Keratinocyte (primary cell): ENCODE results near the gene RETREG2. TPM values are rescaled to one million over a fixed set of nuclear protein-coding genes. Genes with fewer than 3 reads are reported as not detected.

Experiments
- DNase-seq: peaks from one replicate; pipeline ENCODE4 v3.0.0-alpha.2; 2011; ENCODE audit warnings: low read depth, missing footprints, low spot score
- FAIRE-seq: peaks from 2 replicates; lab custom pipeline; 2011; peaks lifted over from hg19 to GRCh38; lab: Jason Lieb, UNC
- H2AFZ ChIP-seq: 2 replicates; pipeline ENCODE4 v1.6.0; 2012; ENCODE audit warnings: low read length, control low read depth, inconsistent platforms; ENCODE audit not compliant: control insufficient read depth
- H3K27ac ChIP-seq: 2 replicates; pipeline ENCODE4 v1.5.1; 2011; ENCODE audit warnings: low read length; ENCODE audit not compliant: control insufficient read depth, insufficient read depth
- H3K27me3 ChIP-seq: 3 replicates; pipeline ENCODE4 v1.6.0; 2011; ENCODE audit warnings: low read length; ENCODE audit not compliant: control insufficient read depth, insufficient read depth; ENCODE audit errors: extremely low read depth
- H3K36me3 ChIP-seq, 2 experiments: 2 replicates in 1 of 2; 3 replicates in 1 of 2; pipeline ENCODE4 v1.5.1; 2011; ENCODE audit warnings: low read length in 2 of 2, mild to moderate bottlenecking in 1 of 2; ENCODE audit not compliant: control insufficient read depth in 2 of 2, insufficient read depth in 2 of 2; ENCODE audit errors: extremely low read depth in 1 of 2
- H3K4me1 ChIP-seq: 3 replicates; pipeline ENCODE4 v1.5.1; 2011; ENCODE audit warnings: low read length; ENCODE audit not compliant: control insufficient read depth, insufficient read depth; ENCODE audit errors: extremely low read depth
- H3K4me2 ChIP-seq: 3 replicates; pipeline ENCODE4 v1.6.0; 2011; ENCODE audit warnings: low read depth, low read length; ENCODE audit not compliant: control insufficient read depth, insufficient read depth; ENCODE audit errors: extremely low read depth
- H3K4me3 ChIP-seq, 3 experiments: fragments of 200-600 bp in 1 of 3; sonication (generic) in 1 of 3; 2 replicates in 2 of 3; 3 replicates in 1 of 3; pipeline ENCODE4 v1.5.1; 2011 to 2016; ENCODE audit warnings: low read length in 3 of 3, mild to moderate bottlenecking in 3 of 3, control low read depth in 2 of 3, inconsistent platforms in 1 of 3, low read depth in 1 of 3, mixed read lengths in 1 of 3, mixed run types in 1 of 3, moderate library complexity in 1 of 3; ENCODE audit not compliant: control insufficient read depth in 2 of 3, insufficient read depth in 2 of 3; ENCODE audit errors: extremely low read depth in 1 of 3
- H3K79me2 ChIP-seq: 2 replicates; pipeline ENCODE4 v1.6.0; 2012; ENCODE audit warnings: low read length; ENCODE audit not compliant: control insufficient read depth, insufficient read depth
- H3K9ac ChIP-seq: 3 replicates; pipeline ENCODE4 v1.6.0; 2011; ENCODE audit warnings: low read length; ENCODE audit not compliant: control insufficient read depth, insufficient read depth; ENCODE audit errors: extremely low read depth
- H3K9me1 ChIP-seq: 3 replicates; pipeline ENCODE4 v1.6.0; 2011; ENCODE audit warnings: low read length; ENCODE audit not compliant: control insufficient read depth, insufficient read depth; ENCODE audit errors: extremely low read depth
- H3K9me3 ChIP-seq: 2 replicates; pipeline ENCODE4 v1.5.1; 2012; ENCODE audit warnings: low read depth, low read length; ENCODE audit not compliant: control insufficient read depth
- H4K20me1 ChIP-seq: 3 replicates; pipeline ENCODE4 v1.6.0; 2011; ENCODE audit warnings: low read length; ENCODE audit not compliant: control insufficient read depth, insufficient read depth; ENCODE audit errors: extremely low read depth
- EZH2 ChIP-seq: IDR thresholded peaks from one replicate; pipeline ENCODE4 v1.6.1; 2012; ENCODE audit warnings: inconsistent platforms, mild to moderate bottlenecking, low read length, moderate library complexity
- dilution Hi-C: fragments of 300-500 bp; cut with MboI; formaldehyde crosslinking; loops from one replicate; pipeline ENCODE4 v1.7.0; 2020; ENCODE audit warnings: low sequenced_read_pairs; ENCODE audit not compliant: extremely low pct_ligation_motif_present
- polyA plus RNA-seq, 5 experiments: library from polyadenylated mRNA; depleted of rRNA in 3 of 5; stranded (reverse) in 3 of 5; stranded (forward) in 1 of 5; unstranded in 1 of 5; fragments of >200 nt; gene quantifications; 1 replicate in 1 of 5; 2 replicates in 3 of 5; 3 replicates in 1 of 5; pipeline versions ENCODE4 v1.2.1 to v1.2.3, GENCODE V29; 2011 to 2012; ENCODE audit warnings: missing spikeins in 2 of 5, low read depth in 1 of 5, low replicate concordance in 1 of 5
- TF ChIP-seq, protein P1 (sequence below), 3 experiments: IDR thresholded peaks in 1 of 3; conservative IDR thresholded peaks in 1 of 3; optimal IDR thresholded peaks in 1 of 3; 2 replicates in 2 of 3; 3 replicates in 1 of 3; pipeline versions ENCODE3 to v1.5.1; 2011; ENCODE audit warnings: low read length in 3 of 3, mild to moderate bottlenecking in 3 of 3, moderate library complexity in 2 of 3, control low read depth in 1 of 3, inconsistent platforms in 1 of 3; ENCODE audit not compliant: insufficient read depth in 2 of 3; ENCODE audit errors: extremely low read depth in 1 of 3

RETREG2 gene
- polyA plus RNA-seq, 1 donor (not counting 4 experiments of a cell fraction or from before 2014, with no cell fraction given) = 45.8 TPM

DNA sequence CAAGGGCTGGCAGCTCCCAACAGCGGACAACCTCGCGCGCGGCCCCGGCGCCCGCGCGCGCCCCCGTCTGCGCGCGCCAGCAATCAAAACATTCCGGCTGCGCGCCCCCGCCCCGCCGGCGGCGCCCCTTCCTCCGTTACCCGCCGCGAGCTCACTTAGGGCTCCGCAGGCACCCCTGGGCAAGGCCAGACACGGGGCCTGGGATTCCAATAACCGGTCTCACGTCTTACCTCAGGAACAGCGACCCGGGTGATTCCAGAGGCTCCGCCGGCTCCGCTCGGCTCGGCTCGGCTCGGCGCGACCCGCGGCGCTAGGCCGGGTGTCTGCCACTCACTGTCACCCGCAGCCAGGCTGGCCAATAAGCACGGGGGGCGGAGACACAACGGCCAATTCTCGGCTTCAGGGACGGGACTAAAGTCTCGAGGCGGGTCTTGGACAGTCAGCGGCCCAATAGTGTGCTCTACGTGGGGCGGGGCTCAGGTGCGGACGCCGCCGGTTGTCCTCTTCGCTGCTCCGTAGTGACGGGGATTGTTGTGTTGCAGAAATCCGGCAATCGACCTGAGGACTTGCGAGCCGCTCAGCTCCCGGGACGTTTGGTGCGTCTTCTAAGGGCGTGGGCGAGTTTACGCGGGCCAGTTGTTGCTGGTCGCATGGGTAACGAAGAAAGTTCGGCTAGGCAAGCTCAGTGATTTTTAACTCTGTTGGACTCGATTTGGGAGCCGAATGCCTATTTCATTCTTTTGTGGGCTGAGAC is 51.4 kb downstream of the RETREG2 start, which contains the start of the genes ANKZF1 and ATG9A:
Gene ANKZF1, plus strand, starts transcription at position 502 of the 754 bp plus-strand sequence. CDS start 452 bp downstream, outside the sequence.
Gene ATG9A, minus strand, starts transcription at position 332 of the 754 bp plus-strand sequence. CDS start 1,612 bp downstream, outside the sequence.
- TF ChIP-seq, protein P1, sequence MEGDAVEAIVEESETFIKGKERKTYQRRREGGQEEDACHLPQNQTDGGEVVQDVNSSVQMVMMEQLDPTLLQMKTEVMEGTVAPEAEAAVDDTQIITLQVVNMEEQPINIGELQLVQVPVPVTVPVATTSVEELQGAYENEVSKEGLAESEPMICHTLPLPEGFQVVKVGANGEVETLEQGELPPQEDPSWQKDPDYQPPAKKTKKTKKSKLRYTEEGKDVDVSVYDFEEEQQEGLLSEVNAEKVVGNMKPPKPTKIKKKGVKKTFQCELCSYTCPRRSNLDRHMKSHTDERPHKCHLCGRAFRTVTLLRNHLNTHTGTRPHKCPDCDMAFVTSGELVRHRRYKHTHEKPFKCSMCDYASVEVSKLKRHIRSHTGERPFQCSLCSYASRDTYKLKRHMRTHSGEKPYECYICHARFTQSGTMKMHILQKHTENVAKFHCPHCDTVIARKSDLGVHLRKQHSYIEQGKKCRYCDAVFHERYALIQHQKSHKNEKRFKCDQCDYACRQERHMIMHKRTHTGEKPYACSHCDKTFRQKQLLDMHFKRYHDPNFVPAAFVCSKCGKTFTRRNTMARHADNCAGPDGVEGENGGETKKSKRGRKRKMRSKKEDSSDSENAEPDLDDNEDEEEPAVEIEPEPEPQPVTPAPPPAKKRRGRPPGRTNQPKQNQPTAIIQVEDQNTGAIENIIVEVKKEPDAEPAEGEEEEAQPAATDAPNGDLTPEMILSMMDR (optimal IDR thresholded peaks at IDR 0.05 in 1 of 3, IDR thresholded peaks at IDR 0.05 in 1 of 3, conservative IDR thresholded peaks at IDR 0.05 in 1 of 3; ENCODE audit: extremely low read depth in 1 of 3, insufficient read depth in 2 of 3, low read length in 3 of 3) = no peak
- TF ChIP-seq EZH2 = no peak
- Histone ChIP-seq H3K4me3 (peak within 1 kb of the TSS; percentile 74 to 97 (median 90)), H3K36me3 (peaks cover 28 to 42% of the 10 kb centered on the region in 2 experiments), H2AFZ (peak within 1 kb of the TSS; percentile 76), H3K27me3 (no peaks in the 10 kb centered on the region), H3K4me1 (peaks cover 19% of the 10 kb centered on the region), H3K79me2 (peaks cover 35% of the 10 kb centered on the region), H3K4me2 (peak within 1 kb of the TSS; percentile 99), H3K27ac (peak within 1 kb of the TSS; percentile 91), H3K9me1 (peaks cover 3% of the 10 kb centered on the region), H3K9ac (peak within 1 kb of the TSS; percentile 94), H4K20me1 (no peaks in the 10 kb centered on the region), H3K9me3 (no peaks in the 10 kb centered on the region)
- dilution Hi-C loops = no loop called here
- FAIRE-seq (peak; percentile 64), DNase-seq (peak; percentile 89)

DNA sequence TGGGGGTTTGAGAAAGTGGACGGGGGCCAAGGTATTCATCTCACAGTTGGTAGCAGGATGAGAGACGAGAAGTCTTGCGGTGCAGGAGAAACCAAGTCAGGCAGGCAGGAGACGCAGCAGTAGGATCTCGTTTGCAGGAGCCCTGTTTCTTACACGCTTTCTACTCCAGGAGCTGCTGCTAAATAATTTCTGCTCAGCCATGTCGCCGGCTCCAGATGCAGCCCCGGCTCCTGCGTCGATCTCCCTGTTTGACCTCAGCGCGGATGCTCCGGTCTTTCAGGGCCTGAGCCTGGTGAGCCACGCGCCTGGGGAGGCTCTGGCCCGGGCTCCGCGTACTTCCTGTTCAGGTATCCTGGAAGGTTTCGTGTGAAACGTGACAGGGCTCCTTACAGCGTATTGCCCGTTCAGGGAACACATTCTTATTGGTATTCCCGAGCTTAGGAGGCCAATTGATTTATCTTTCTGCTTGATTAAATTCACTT is 52.0 kb downstream of the RETREG2 start:
- peaks cover 29 to 40% of the 10 kb centered on the region in 2 experiments for H3K36me3 ChIP-seq
- dilution Hi-C loops = no loop called here
- no peak for DNase-seq

More for the DNA sequence above, 52.0 kb downstream of the RETREG2 start:
- H3K4me1 ChIP-seq = peaks cover 19% of the 10 kb centered on the region
- peak overlapping the region; percentile 91 for H3K27ac ChIP-seq
- H3K9me1 ChIP-seq = peaks cover 3% of the 10 kb centered on the region
- FAIRE-seq = peak; percentile 36
- peak overlapping the region; percentile 94 for H3K9ac ChIP-seq
- no peaks in the 10 kb centered on the region for H3K9me3 ChIP-seq
- H4K20me1 ChIP-seq = no peaks in the 10 kb centered on the region
- peaks cover 35% of the 10 kb centered on the region for H3K79me2 ChIP-seq
- H2AFZ ChIP-seq = peak overlapping the region; percentile 45
- peak overlapping the region; percentile 70 for H3K4me2 ChIP-seq
- TF ChIP-seq EZH2 = no peak
- TF ChIP-seq, protein P1 (optimal IDR thresholded peaks at IDR 0.05 in 1 of 3, IDR thresholded peaks at IDR 0.05 in 1 of 3, conservative IDR thresholded peaks at IDR 0.05 in 1 of 3; ENCODE audit: extremely low read depth in 1 of 3, insufficient read depth in 2 of 3, low read length in 3 of 3) = no peak
- H3K27me3 ChIP-seq = no peaks in the 10 kb centered on the region
- H3K4me3 ChIP-seq = peak overlapping the region; percentile 74 to 90 (median 83)
